B cell (primary cell): ENCODE results near the gene PSD4. TPM values are rescaled to one million over a fixed set of nuclear protein-coding genes. Genes with fewer than 3 reads are reported as not detected.

Experiments
- ATAC-seq: fragments of 200-7000 bp; cut with Tn5 transposase; one replicate; pipeline ENCODE4 v1.10.0; 2021; ENCODE audit warnings: low read depth, mild to moderate bottlenecking, moderate number of reproducible peaks, moderate library complexity
- CTCF ChIA-PET: fragments of 350-600 bp; sonication (Branson Sonifier 250); formaldehyde crosslinking; loops from one replicate; lab custom pipeline; 2021; ENCODE audit warnings: antibody characterized with exemption, inconsistent platforms; lab: Charles Lee
- POLR2A ChIA-PET: fragments of 350-600 bp; sonication (Branson Sonifier 250); formaldehyde crosslinking; loops from one replicate; lab custom pipeline; 2021; ENCODE audit warnings: antibody characterized with exemption; lab: Charles Lee
- DNase-seq: peaks from one replicate; pipeline ENCODE4 v3.0.0; 2013
- H2AFZ ChIP-seq: 2 replicates; pipeline ENCODE4 v1.6.1; 2012; ENCODE audit warnings: mild to moderate bottlenecking, low read depth, low read length; ENCODE audit not compliant: insufficient read depth, poor library complexity, severe bottlenecking
- H3K27ac ChIP-seq, 2 donors: 1 replicate in 1 of 2; 2 replicates in 1 of 2; pipeline ENCODE4 v1.5.1; 2012 to 2013; ENCODE audit warnings: low read length in 2 of 2, mild to moderate bottlenecking in 2 of 2, moderate library complexity in 1 of 2
- H3K27me3 ChIP-seq, 4 experiments: fragments of 200-600 bp in 1 of 4; sonication (generic) in 1 of 4; replicated peaks in 1 of 4; 1 replicate in 2 of 4; 2 replicates in 2 of 4; pipeline versions ENCODE4 v1.6.1 to v1.7.0; 2013 to 2016; ENCODE audit warnings: low read length in 3 of 4, mild to moderate bottlenecking in 2 of 4, mixed read lengths in 1 of 4, moderate library complexity in 1 of 4; ENCODE audit not compliant: insufficient read depth in 4 of 4, control insufficient read depth in 3 of 4; ENCODE audit errors: control extremely low read depth in 1 of 4
- H3K36me3 ChIP-seq, 2 experiments: replicated peaks in 1 of 2; 1 replicate in 1 of 2; 2 replicates in 1 of 2; pipeline versions ENCODE4 v1.6.1 to v1.7.1; 2013; ENCODE audit warnings: low read length in 1 of 2; ENCODE audit not compliant: insufficient read depth in 2 of 2, control insufficient read depth in 1 of 2; ENCODE audit errors: control extremely low read depth in 1 of 2, extremely low read depth in 1 of 2
- H3K4me1 ChIP-seq, 2 donors: fragments of 200-600 bp in 1 of 2; sonication (generic) in 1 of 2; 1 replicate in 1 of 2; 2 replicates in 1 of 2; pipeline versions ENCODE4 v1.5.1 to v1.6.1; 2013 to 2017; ENCODE audit warnings: low read length in 2 of 2; ENCODE audit not compliant: control insufficient read depth in 2 of 2, insufficient read depth in 2 of 2
- H3K4me2 ChIP-seq: replicated peaks from 2 replicates; pipeline ENCODE3; 2012; ENCODE audit warnings: mild to moderate bottlenecking, low read depth, low read length; ENCODE audit not compliant: poor library complexity, severe bottlenecking
- H3K4me3 ChIP-seq, 5 experiments: fragments of 200-600 bp in 1 of 5; sonication (generic) in 1 of 5; 1 replicate in 3 of 5; 2 replicates in 2 of 5; pipeline versions ENCODE4 v1.5.1 to v1.7.0; 2011 to 2016; ENCODE audit warnings: low read length in 4 of 5, mild to moderate bottlenecking in 4 of 5, low read depth in 2 of 5, control low read depth in 1 of 5, moderate library complexity in 1 of 5; ENCODE audit not compliant: insufficient read depth in 1 of 5; ENCODE audit errors: control extremely low read depth in 1 of 5, extremely low read depth in 1 of 5
- H3K79me2 ChIP-seq: fragments of 200-600 bp; sonication (generic); one replicate; pipeline ENCODE4 v1.6.0; 2016; ENCODE audit warnings: low read length; ENCODE audit not compliant: control insufficient read depth, insufficient read depth
- H3K9ac ChIP-seq: fragments of 200-600 bp; sonication (generic); 2 replicates; pipeline ENCODE4 v1.6.1; 2017; ENCODE audit warnings: mild to moderate bottlenecking, low read length, moderate library complexity
- H3K9me3 ChIP-seq, 3 donors: one replicate each; pipeline versions ENCODE4 v1.6.1 to v1.7.1; 2013; ENCODE audit warnings: low read length in 2 of 3; ENCODE audit not compliant: control insufficient read depth in 2 of 3, insufficient read depth in 1 of 3; ENCODE audit errors: control extremely low read depth in 1 of 3
- H4K20me1 ChIP-seq: 2 replicates; pipeline ENCODE4 v1.6.0; 2012; ENCODE audit warnings: mild to moderate bottlenecking, low read length; ENCODE audit not compliant: insufficient read depth, control insufficient read depth, poor library complexity, severe bottlenecking
- H3K27ac Mint-ChIP-seq: one replicate; pipeline ENCODE4 v1.8.0; 2021; ENCODE audit warnings: mixed read lengths
- H3K27me3 Mint-ChIP-seq: one replicate; pipeline ENCODE4 v1.8.0; 2021; ENCODE audit warnings: mixed read lengths
- H3K4me1 Mint-ChIP-seq: one replicate; pipeline ENCODE4 v1.8.0; 2021; ENCODE audit warnings: mixed read lengths
- H3K4me3 Mint-ChIP-seq: one replicate; pipeline ENCODE4 v1.8.0; 2021; ENCODE audit warnings: mixed read lengths
- H3K9me3 Mint-ChIP-seq: one replicate; pipeline ENCODE4 v1.8.0; 2022; ENCODE audit warnings: mixed read lengths; ENCODE audit not compliant: insufficient read depth
- CTCF ChIP-seq: fragments of 200-600 bp; IDR thresholded peaks from one replicate; pipeline ENCODE4 v1.8.0; 2022; ENCODE audit warnings: antibody characterized with exemption, mild to moderate bottlenecking
- EZH2 ChIP-seq: IDR thresholded peaks from 2 replicates; pipeline ENCODE4 v1.6.1; 2012; ENCODE audit warnings: borderline replicate concordance, low read depth, mild to moderate bottlenecking, moderate library complexity, low read length; ENCODE audit not compliant: insufficient read depth, poor library complexity, severe bottlenecking
- WGBS: methylation state at CpG from one replicate; pipeline ENCODE4 v1.1.5; 2013; ENCODE audit warnings: missing lambda C conversion rate; ENCODE audit not compliant: insufficient coverage; 5-methylcytosine and 5-hydroxymethylcytosine counted together
- intact Hi-C: fragments of 100-400 bp; cut with micrococcal nuclease; formaldehyde crosslinking; loops from one replicate; pipeline ENCODE4 v1.10.0; 2022
- polyA minus RNA-seq: library from RNA; depleted of rRNA, polyadenylated mRNA; stranded (reverse); fragments of >200 nt; gene quantifications from 2 replicates; pipeline ENCODE4 v1.2.3, GENCODE V29; 2012
- polyA plus RNA-seq: library from polyadenylated mRNA; depleted of rRNA; stranded (reverse); fragments of >200 nt; gene quantifications from 2 replicates; pipeline ENCODE4 v1.2.3, GENCODE V29; 2012
- total RNA-seq, 2 donors: library from RNA; stranded (reverse); fragments of 120-200 nt in 1 of 2; gene quantifications; 1 replicate in 1 of 2; 2 replicates in 1 of 2; pipeline versions ENCODE4 v1.2.3 to v1.2.4, GENCODE V29; 2013 to 2022

PSD4 gene
- total RNA-seq = 203 and 217 TPM in 2 replicates
- total RNA-seq (2013) = 112 TPM
- 87.1 and 113 TPM in 2 replicates for polyA plus RNA-seq
- 258 and 363 TPM in 2 replicates for polyA minus RNA-seq

GRCh38 chr2:113173542-113174375 is at the start of gene PSD4:
Gene PSD4, plus strand, starts transcription at chr2:113173971. Its CDS starts 8,486 bp downstream, at chr2:113182457.
- peak; percentile 83 for DNase-seq
- H3K4me1 ChIP-seq = peaks cover 69 to 90% of the 10 kb centered on the region in 2 donors
- intact Hi-C loops = loop anchor here (1.0 to 10.0 kb wide), 3 partner anchors 17 to 1119 kb away; partner anchors contain the start of gene TMEM87B
- peak within 1 kb of the TSS; percentile 91 for H3K4me2 ChIP-seq
- Mint-ChIP-seq H3K4me3 (peak within 1 kb of the TSS; percentile 91), H3K27ac (peak within 1 kb of the TSS; percentile 92), H3K9me3 (no peaks in the 10 kb centered on the region), H3K4me1 (peaks cover 86% of the 10 kb centered on the region), H3K27me3 (no peaks in the 10 kb centered on the region)
- H2AFZ ChIP-seq = peak within 1 kb of the TSS; percentile 71
- peak within 1 kb of the TSS; percentile 58 to 95 (median 77) for H3K4me3 ChIP-seq
- TF ChIP-seq CTCF (no peak), EZH2 (no peak)
- peak within 1 kb of the TSS; percentile 86 for H3K9ac ChIP-seq
- no peaks in the 10 kb centered on the region for H3K27me3 ChIP-seq
- POLR2A ChIA-PET = interaction anchor here (0.5 to 3.3 kb wide), 6 partner anchors 17 to 222 kb away, joined by 4 to 14 read pairs (median 6); no protein-coding TSS in a partner anchor
- peak; percentile 73 for ATAC-seq
- H4K20me1 ChIP-seq = peaks cover 44% of the 10 kb centered on the region
- peaks cover 0 to 4% (median 0%) of the 10 kb centered on the region in 3 donors for H3K9me3 ChIP-seq
- CTCF ChIA-PET = interaction anchor here (0.7 to 18.3 kb wide), 16 partner anchors 8 to 217 kb away, joined by 3 to 327 read pairs (median 5); no protein-coding TSS in a partner anchor
- peaks cover 99% of the 10 kb centered on the region for H3K79me2 ChIP-seq
- peak within 1 kb of the TSS; percentile 87 to 91 for H3K27ac ChIP-seq
- 0% methylated on average over 12 of the region's 14 CpGs for WGBS
- peaks cover 0 to 26% of the 10 kb centered on the region in 2 experiments for H3K36me3 ChIP-seq
